ENCODE data around the gene BBS2.

DNA sequence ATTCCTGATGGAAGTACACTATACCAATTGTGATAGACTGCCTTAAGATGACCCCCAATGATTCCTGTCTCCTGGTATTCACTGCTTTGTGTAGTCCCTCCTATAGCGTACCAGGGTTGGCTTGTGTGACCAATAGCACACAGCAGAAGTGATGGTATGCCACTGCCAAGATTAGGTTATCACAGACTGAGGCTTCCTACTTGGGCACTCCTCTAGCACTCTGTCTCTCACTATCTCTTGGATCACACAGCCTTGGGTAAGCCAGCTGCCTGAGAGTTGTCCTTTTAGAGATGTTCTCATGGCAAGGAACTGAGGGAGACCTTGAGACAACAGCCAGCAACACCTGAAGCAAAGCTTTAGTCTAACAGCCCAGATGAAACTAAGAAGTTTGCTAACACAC is 81.8 kb downstream of the BBS2 start:
- TF ChIP-seq, protein P1, sequence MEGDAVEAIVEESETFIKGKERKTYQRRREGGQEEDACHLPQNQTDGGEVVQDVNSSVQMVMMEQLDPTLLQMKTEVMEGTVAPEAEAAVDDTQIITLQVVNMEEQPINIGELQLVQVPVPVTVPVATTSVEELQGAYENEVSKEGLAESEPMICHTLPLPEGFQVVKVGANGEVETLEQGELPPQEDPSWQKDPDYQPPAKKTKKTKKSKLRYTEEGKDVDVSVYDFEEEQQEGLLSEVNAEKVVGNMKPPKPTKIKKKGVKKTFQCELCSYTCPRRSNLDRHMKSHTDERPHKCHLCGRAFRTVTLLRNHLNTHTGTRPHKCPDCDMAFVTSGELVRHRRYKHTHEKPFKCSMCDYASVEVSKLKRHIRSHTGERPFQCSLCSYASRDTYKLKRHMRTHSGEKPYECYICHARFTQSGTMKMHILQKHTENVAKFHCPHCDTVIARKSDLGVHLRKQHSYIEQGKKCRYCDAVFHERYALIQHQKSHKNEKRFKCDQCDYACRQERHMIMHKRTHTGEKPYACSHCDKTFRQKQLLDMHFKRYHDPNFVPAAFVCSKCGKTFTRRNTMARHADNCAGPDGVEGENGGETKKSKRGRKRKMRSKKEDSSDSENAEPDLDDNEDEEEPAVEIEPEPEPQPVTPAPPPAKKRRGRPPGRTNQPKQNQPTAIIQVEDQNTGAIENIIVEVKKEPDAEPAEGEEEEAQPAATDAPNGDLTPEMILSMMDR (IDR thresholded peaks at IDR 0.05): no peak
- no peak for TF ChIP-seq POLR2A (IDR thresholded peaks at IDR 0.05)

All from Peyer's patch (tissue), 4 donors.